ENCODE data around the gene LDB1. TPM values are rescaled to one million over a fixed set of nuclear protein-coding genes. Genes with fewer than 3 reads are reported as not detected.

Gene LDB1
- total and polyA plus RNA-seq, 2 of the 13 experiments (the other 11 are each of a cell fraction or from before 2014, with no cell fraction given) = 17.2 to 45.5 TPM

DNA sequence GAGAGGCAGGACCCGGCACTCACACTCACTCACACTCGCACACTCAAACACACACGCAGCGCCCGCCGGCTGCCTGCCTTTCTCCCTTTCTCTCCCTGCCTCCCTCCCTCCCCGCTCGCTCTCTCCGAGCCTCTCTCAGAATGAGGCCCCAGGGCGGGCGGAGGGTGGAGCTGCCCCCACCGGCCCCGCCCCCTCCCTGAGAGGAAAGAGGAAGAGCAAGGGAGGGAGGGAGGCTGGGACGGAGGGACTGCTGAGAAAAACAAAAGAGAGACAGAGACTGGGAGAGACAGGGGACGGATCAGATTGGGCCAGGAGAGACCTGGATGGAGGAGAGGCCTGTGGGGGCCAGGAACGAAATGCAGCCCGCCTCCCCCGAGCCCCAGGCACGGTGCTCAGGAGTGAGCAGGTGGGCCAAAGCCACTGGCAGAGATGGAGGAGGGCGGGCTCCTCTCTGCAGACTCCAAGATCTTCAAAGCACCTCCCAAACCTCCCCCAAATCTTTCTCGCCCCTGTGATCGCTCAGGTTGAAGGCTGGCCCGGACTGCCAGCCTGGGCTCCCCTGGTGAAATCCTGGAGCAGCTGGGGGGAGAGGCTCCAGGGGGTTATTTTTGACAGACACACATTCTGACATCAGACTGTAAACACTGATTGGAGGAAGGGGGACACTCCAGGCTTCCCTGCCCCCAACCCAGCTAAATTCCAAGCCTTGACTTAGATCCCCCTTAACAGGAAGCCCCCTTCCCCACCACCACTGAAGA is 5.1 kb downstream of the LDB1 start (continued):
- TF ChIP-seq KDM2A (CRISPR knock-in tag; IDR thresholded peaks at IDR 0.05; ENCODE audit: borderline replicate concordance, low read depth) (peak; percentile 51; the same call in 1 of the 2 replicates), NR1H2 (CRISPR knock-in tag; IDR thresholded peaks at IDR 0.05; ENCODE audit: borderline replicate concordance, low read depth) (no peak), NKX3-1 (CRISPR knock-in tag; IDR thresholded peaks at IDR 0.05) (no peak), IKZF1 (IDR thresholded peaks at IDR 0.05) (no peak), ZNF550 (CRISPR knock-in tag; IDR thresholded peaks at IDR 0.05; ENCODE audit: borderline replicate concordance) (no peak), HNRNPK (IDR thresholded peaks at IDR 0.05; ENCODE audit: low read depth, low read length, poor library complexity, severe bottlenecking) (peak; percentile 14), SMARCE1 (IDR thresholded peaks at IDR 0.05; ENCODE audit: borderline replicate concordance) (no peak), HOXD1 (CRISPR knock-in tag; IDR thresholded peaks at IDR 0.05) (no peak), EHMT2 (IDR thresholded peaks at IDR 0.05; ENCODE audit: borderline replicate concordance, low read depth, low read length) (no peak), MAFK (conservative IDR thresholded peaks at IDR 0.05 in 1 of 2, IDR thresholded peaks at IDR 0.05 in 1 of 2; ENCODE audit: low read length in 2 of 2) (no peak), MTA1 (CRISPR knock-in tag; IDR thresholded peaks at IDR 0.05; ENCODE audit: borderline replicate concordance) (no peak), ZSCAN22 (CRISPR knock-in tag; IDR thresholded peaks at IDR 0.05) (no peak), SOX13 (IDR thresholded peaks at IDR 0.05) (no peak), SOX13 (CRISPR knock-in tag; conservative IDR thresholded peaks at IDR 0.05 in 1 of 2, IDR thresholded peaks at IDR 0.05 in 1 of 2) (peak in 1 of 2 experiments; percentile 42; a peak in 2 of 4 replicates), SP4 (CRISPR knock-in tag; IDR thresholded peaks at IDR 0.05) (peak; percentile 64), ZFP1 (CRISPR knock-in tag; IDR thresholded peaks at IDR 0.05) (no peak; the same call in 1 of the 2 replicates), ATF7-NPFF (CRISPR knock-in tag; IDR thresholded peaks at IDR 0.05; ENCODE audit: low read depth) (no peak), ARNT2 (CRISPR knock-in tag; IDR thresholded peaks at IDR 0.05; ENCODE audit: low read depth) (0 out of 2 replicates have a peak, but pooled peaks have one; percentile 30), ZFP82 (CRISPR knock-in tag; IDR thresholded peaks at IDR 0.05; ENCODE audit: borderline replicate concordance) (no peak)
- TF ChIP-seq, protein P1, sequence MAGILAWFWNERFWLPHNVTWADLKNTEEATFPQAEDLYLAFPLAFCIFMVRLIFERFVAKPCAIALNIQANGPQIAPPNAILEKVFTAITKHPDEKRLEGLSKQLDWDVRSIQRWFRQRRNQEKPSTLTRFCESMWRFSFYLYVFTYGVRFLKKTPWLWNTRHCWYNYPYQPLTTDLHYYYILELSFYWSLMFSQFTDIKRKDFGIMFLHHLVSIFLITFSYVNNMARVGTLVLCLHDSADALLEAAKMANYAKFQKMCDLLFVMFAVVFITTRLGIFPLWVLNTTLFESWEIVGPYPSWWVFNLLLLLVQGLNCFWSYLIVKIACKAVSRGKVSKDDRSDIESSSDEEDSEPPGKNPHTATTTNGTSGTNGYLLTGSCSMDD (CRISPR knock-in tag; IDR thresholded peaks at IDR 0.05) = no peak
- TF ChIP-seq, protein P2, sequence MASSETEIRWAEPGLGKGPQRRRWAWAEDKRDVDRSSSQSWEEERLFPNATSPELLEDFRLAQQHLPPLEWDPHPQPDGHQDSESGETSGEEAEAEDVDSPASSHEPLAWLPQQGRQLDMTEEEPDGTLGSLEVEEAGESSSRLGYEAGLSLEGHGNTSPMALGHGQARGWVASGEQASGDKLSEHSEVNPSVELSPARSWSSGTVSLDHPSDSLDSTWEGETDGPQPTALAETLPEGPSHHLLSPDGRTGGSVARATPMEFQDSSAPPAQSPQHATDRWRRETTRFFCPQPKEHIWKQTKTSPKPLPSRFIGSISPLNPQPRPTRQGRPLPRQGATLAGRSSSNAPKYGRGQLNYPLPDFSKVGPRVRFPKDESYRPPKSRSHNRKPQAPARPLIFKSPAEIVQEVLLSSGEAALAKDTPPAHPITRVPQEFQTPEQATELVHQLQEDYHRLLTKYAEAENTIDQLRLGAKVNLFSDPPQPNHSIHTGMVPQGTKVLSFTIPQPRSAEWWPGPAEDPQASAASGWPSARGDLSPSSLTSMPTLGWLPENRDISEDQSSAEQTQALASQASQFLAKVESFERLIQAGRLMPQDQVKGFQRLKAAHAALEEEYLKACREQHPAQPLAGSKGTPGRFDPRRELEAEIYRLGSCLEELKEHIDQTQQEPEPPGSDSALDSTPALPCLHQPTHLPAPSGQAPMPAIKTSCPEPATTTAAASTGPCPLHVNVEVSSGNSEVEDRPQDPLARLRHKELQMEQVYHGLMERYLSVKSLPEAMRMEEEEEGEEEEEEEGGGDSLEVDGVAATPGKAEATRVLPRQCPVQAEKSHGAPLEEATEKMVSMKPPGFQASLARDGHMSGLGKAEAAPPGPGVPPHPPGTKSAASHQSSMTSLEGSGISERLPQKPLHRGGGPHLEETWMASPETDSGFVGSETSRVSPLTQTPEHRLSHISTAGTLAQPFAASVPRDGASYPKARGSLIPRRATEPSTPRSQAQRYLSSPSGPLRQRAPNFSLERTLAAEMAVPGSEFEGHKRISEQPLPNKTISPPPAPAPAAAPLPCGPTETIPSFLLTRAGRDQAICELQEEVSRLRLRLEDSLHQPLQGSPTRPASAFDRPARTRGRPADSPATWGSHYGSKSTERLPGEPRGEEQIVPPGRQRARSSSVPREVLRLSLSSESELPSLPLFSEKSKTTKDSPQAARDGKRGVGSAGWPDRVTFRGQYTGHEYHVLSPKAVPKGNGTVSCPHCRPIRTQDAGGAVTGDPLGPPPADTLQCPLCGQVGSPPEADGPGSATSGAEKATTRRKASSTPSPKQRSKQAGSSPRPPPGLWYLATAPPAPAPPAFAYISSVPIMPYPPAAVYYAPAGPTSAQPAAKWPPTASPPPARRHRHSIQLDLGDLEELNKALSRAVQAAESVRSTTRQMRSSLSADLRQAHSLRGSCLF (CRISPR knock-in tag; IDR thresholded peaks at IDR 0.05; ENCODE audit: borderline replicate concordance) = no peak
- TF ChIP-seq, protein P3, sequence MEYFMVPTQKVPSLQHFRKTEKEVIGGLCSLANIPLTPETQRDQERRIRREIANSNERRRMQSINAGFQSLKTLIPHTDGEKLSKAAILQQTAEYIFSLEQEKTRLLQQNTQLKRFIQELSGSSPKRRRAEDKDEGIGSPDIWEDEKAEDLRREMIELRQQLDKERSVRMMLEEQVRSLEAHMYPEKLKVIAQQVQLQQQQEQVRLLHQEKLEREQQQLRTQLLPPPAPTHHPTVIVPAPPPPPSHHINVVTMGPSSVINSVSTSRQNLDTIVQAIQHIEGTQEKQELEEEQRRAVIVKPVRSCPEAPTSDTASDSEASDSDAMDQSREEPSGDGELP (IDR thresholded peaks at IDR 0.05; ENCODE audit: borderline replicate concordance, low read depth) = no peak; the same call in 1 of the 2 replicates
